Effector memory CD8-positive, alpha-beta T cell (primary cell): ENCODE results near the gene INSL6.
A peak's percentile ranks its signal among the peaks of the same experiment; 100 is the strongest.

Experiments used
- ATAC-seq: fragments of 150-1000 bp; cut with Tn5 transposase; replicated peaks from 2 replicates; pipeline ENCODE4 v1.10.0; 2021; ENCODE audit warnings: mild to moderate bottlenecking, moderate library complexity
- DNase-seq, 3 experiments: peaks; one replicate each; pipeline ENCODE4 v3.0.0; 2021
- H3K27ac Mint-ChIP-seq, 2 donors: one replicate each; pipeline ENCODE4 v1.8.0; 2022; ENCODE audit warnings: mild to moderate bottlenecking in 2 of 2, mixed read lengths in 2 of 2, moderate library complexity in 2 of 2
- H3K27me3 Mint-ChIP-seq, 2 donors: one replicate each; pipeline ENCODE4 v1.8.0; 2022; ENCODE audit warnings: mixed read lengths in 2 of 2
- H3K36me3 Mint-ChIP-seq: one replicate; pipeline ENCODE4 v1.8.0; 2022; ENCODE audit warnings: mild to moderate bottlenecking, moderate library complexity, mixed read lengths; ENCODE audit not compliant: insufficient read depth
- H3K4me1 Mint-ChIP-seq, 2 donors: one replicate each; pipeline ENCODE4 v1.8.0; 2022; ENCODE audit warnings: low read depth in 2 of 2, mixed read lengths in 2 of 2
- H3K4me3 Mint-ChIP-seq, 2 donors: one replicate each; pipeline ENCODE4 v1.8.0; 2022; ENCODE audit warnings: mild to moderate bottlenecking in 2 of 2, mixed read lengths in 2 of 2, moderate library complexity in 2 of 2
- H3K9me3 Mint-ChIP-seq, 2 donors: one replicate each; pipeline ENCODE4 v1.8.0; 2022; ENCODE audit warnings: mixed read lengths in 2 of 2

The INSL6 gene

DNA sequence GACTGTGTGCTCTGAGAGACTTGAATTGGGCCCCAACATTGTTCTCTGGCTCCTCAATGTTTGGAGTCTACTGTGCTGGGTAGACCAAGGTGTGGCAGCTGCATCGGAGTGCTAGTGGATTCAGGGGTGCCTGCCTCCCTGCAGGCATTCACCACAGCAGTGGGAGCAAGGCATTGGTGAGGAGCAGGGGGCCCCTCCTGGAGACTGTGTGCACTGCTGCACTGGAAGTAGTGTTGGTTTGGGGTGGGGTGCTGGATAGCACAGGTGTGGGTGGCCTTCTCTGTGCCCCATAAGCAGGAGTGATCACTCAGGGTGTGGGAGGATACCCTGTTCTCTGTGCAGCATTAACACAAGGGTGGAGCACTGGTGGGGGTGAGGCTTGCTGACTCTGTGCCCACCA, 39.2 kb downstream of the INSL6 start:
- Mint-ChIP-seq H3K9me3 (peaks cover 12 to 22% of the 10 kb centered on the region in 2 donors), H3K4me1 (peaks cover 0 to 3% of the 10 kb centered on the region in 2 donors), H3K4me3 (no peak overlapping the region), H3K27me3 (no peaks in the 10 kb centered on the region), H3K27ac (peak overlapping the region in 1 of 2 donors; percentile 39), H3K36me3 (peaks cover 3% of the 10 kb centered on the region)
- DNase-seq (no peak), ATAC-seq (no peak)

DNA sequence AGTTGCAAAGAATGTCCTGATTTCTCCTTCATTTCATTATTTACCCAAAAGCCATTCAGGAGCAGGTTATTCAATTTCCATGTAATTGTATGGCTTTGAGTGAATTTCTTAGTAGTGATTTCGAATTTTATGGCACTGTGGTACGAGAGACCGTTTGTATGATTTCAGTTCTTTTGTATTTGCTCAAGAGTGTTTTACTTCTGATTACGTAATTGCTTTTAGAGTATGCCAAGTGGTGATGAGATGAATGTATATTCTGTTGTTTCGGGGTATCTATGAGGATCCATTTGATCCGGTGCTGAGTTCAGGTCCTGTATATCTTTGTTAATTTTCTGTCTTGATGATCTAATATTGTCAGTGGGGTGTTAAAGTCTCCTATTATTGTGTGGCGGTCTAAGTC, 41.2 kb downstream of the INSL6 start:
- Mint-ChIP-seq H3K36me3 (peaks cover 3% of the 10 kb centered on the region), H3K4me3 (no peak overlapping the region), H3K27me3 (no peaks in the 10 kb centered on the region), H3K9me3 (peaks cover 12 to 22% of the 10 kb centered on the region in 2 donors), H3K27ac (no peak overlapping the region), H3K4me1 (peaks cover 0 to 3% of the 10 kb centered on the region in 2 donors)
- DNase-seq (no peak), ATAC-seq (no peak)

DNA sequence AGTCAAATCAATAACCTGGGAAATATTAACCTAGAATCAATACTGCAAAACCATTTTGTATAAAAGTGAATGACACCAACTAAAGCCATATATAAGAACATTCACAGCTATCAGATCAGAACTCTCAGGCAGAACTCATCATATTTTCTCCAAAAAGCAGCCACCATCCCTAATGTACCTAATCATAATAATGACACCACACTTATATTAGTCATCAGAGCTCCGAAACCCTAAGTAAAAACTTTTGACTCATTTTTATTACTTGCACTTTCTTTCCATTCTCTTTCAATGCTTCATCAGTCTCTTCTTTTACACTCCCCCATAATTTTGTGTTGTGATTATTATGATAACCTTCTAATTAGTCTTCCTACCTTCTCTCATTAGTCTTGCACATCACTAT, 45.3 kb downstream of the INSL6 start:
- no peaks in the 10 kb centered on the region for H3K27me3 Mint-ChIP-seq
- H3K36me3 Mint-ChIP-seq, result no peaks in the 10 kb centered on the region
- peaks cover 17 to 18% of the 10 kb centered on the region in 2 donors for H3K9me3 Mint-ChIP-seq
- no peak overlapping the region for H3K27ac Mint-ChIP-seq
- no peak overlapping the region for H3K4me3 Mint-ChIP-seq
- no peaks in the 10 kb centered on the region for H3K4me1 Mint-ChIP-seq
- ATAC-seq, result no peak
- DNase-seq, result no peak

DNA sequence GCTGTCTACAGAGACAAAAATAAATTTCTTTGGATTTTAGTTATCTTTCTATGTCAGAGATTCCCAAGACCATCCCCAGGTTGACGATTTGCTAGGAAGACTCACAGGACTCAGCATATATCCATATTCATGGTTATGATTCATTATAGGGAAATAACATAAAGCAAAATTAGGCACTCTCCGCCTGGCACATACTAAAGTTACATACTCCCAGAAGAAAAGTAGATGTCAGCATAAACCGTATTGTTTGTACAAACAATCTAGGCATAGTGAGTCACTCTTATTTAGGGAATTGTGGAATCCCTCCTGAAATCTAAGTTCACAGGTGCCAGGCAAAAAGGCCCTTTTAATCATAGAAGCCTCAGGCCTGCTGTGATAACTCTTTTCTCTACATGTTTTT, 62.9 kb downstream of the INSL6 start:
- Mint-ChIP-seq H3K27me3 (no peaks in the 10 kb centered on the region), H3K4me1 (no peaks in the 10 kb centered on the region), H3K4me3 (no peak overlapping the region), H3K27ac (no peak overlapping the region), H3K9me3 (no peaks in the 10 kb centered on the region), H3K36me3 (peaks cover 19% of the 10 kb centered on the region)
- ATAC-seq (no peak), DNase-seq (no peak)

DNA sequence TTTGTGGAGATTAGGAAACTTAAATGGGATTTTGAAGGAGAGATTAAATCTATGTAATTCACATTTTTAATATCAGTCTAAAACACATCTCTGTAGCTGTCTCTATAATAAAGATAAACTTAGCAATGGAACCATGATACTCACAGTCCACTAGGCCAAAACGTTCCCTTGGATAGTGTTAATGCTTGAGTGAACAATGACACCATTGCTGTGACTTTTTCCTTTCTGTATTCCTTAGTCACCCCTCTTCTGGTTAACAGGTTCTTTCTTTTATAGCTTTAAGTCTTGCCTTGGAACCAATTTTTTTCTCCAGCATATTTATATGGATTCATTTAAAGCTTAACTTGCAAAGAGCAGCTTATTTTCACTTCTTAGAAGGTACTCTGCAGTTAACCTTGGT, 63.3 kb downstream of the INSL6 start:
- ATAC-seq (no peak), DNase-seq (no peak)
- no peaks in the 10 kb centered on the region for H3K27me3 Mint-ChIP-seq
- no peaks in the 10 kb centered on the region for H3K9me3 Mint-ChIP-seq
- H3K4me3 Mint-ChIP-seq, result no peak overlapping the region
- no peak overlapping the region for H3K27ac Mint-ChIP-seq
- H3K36me3 Mint-ChIP-seq, result peaks cover 19% of the 10 kb centered on the region
- peaks cover 0 to under 1% of the 10 kb centered on the region in 2 donors for H3K4me1 Mint-ChIP-seq

DNA sequence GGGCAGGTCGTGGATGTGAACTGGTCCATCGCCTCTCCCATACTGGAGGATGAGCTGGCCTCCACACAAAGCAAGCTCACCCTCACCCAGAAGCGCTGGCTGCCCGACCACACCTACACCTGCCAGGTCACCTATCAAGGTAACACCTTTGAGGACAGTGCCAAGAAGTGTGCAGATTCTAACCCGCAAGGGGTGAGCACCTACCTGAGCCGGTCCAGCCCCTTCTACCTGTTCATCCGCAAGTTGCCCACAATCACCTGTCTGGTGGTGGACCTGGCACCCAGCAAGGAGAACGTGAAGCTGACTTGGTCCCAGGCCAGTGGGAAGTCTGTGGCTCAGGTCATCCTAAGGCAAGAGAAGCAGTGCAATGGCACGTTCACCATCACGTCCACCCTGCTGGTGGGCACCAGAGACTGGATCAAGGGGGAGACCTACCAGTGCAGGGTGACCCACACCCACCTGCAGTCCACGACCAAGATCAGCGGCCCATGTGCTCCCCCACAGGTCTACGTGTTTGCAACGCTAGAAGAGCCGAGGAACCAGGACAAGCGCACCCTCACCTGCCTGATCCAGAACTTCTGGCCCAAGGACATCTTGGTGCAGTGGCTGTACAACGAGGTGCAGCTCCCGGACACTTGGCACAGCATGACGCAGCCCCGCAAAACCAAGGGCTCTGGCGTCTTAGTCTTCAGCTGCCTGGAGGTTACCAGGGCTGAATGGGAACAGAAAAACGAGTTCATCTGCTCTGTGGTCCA, 71.3 kb downstream of the INSL6 start:
- Mint-ChIP-seq H3K9me3 (no peaks in the 10 kb centered on the region), H3K4me3 (no peak overlapping the region), H3K36me3 (peaks cover 7% of the 10 kb centered on the region), H3K27ac (no peak overlapping the region), H3K4me1 (peaks cover 0 to 4% of the 10 kb centered on the region in 2 donors), H3K27me3 (no peaks in the 10 kb centered on the region)
- no peak for ATAC-seq
- DNase-seq, result no peak
